Measurements from ENCODE around the gene ZGRF1. TPM values are rescaled to one million over a fixed set of nuclear protein-coding genes. Genes with fewer than 3 reads are reported as not detected.

The ZGRF1 gene
- total and polyA plus RNA-seq, 9 of the 15 experiments (the other 6 are each of a cell fraction or from before 2014, with no cell fraction given): 8.8 to 35.2 (median 22.0) TPM

GRCh38 chr4:112523764-112524505 lies 112.8 kb downstream of the ZGRF1 start:
- ATAC-seq (peak; percentile 94), FAIRE-seq (peak; percentile 73), DNase-seq (ENCODE audit: extremely low read depth in 1 of 4, low spot score in 3 of 4) (peak; percentile 73 to 80 (median 77))
- Histone ChIP-seq H3K27me3 (ENCODE audit: control insufficient read depth in 2 of 2, insufficient read depth in 2 of 2, low read length in 2 of 2) (peaks cover 26 to 34% of the 10 kb centered on the region in 2 experiments), H3K4me3 (peak overlapping the region; percentile 35), H3K79me2 (ENCODE audit: control insufficient read depth, insufficient read depth, low read length) (no peaks in the 10 kb centered on the region), H3K9ac (ENCODE audit: insufficient read depth in 1 of 2, low read depth in 2 of 2, low read length in 2 of 2) (peak overlapping the region in 1 of 2 experiments; percentile 85; a peak in 2 of 4 replicates), H3K9me3 (replicated peaks; ENCODE audit: control insufficient read depth, insufficient read depth, low read depth, low read length) (no peaks in the 10 kb centered on the region), H3K36me3 (ENCODE audit: control insufficient read depth, insufficient read depth, low read length) (no peaks in the 10 kb centered on the region), H4K20me1 (replicated peaks; ENCODE audit: control insufficient read depth, insufficient read depth, low read length) (no peaks in the 10 kb centered on the region), H3K9me1 (ENCODE audit: control insufficient read depth, insufficient read depth, low read length) (no peaks in the 10 kb centered on the region), H3K4me2 (ENCODE audit: insufficient read depth, low read length) (peak overlapping the region; percentile 84), H3K27ac (ENCODE audit: extremely low read depth, low read depth, low read length) (no peak overlapping the region), H2AFZ (ENCODE audit: low read depth, low read length) (peak overlapping the region; percentile 89), H3K4me1 (replicated peaks in 1 of 2; ENCODE audit: control insufficient read depth in 2 of 2, insufficient read depth in 2 of 2, low read length in 2 of 2) (peaks cover 0 to 12% of the 10 kb centered on the region in 2 experiments; a peak in 3 of 5 replicates)
- CTCF ChIA-PET (ENCODE audit: low intra/inter-chr PET ratio): interaction anchor here (1.4 to 2.5 kb wide), 4 partner anchors 196 to 461 kb away, joined by 3 to 9 read pairs (median 8); no protein-coding TSS in a partner anchor
- POLR2A ChIA-PET: no interaction called here
- in situ Hi-C loops (cut with MboI): loop anchor here (10.0 kb wide), 2 partner anchors 241 to 419 kb away; no protein-coding TSS in a partner anchor
- under 1% methylated on average over 40 of the region's 46 CpGs for WGBS (ENCODE audit: insufficient coverage, low coverage, missing lambda C conversion rate)
- intact Hi-C loops (cut with micrococcal nuclease): loop anchor here (1.0 to 5.0 kb wide), 7 partner anchors 80 to 447 kb away; no protein-coding TSS in a partner anchor
- BruUV-seq (replicated peaks): no TSS peak
- TF ChIP-seq ETS2 (tag; IDR thresholded peaks at IDR 0.05; ENCODE audit: borderline replicate concordance, poor library complexity, severe bottlenecking): no peak
- TF ChIP-seq, protein P1, sequence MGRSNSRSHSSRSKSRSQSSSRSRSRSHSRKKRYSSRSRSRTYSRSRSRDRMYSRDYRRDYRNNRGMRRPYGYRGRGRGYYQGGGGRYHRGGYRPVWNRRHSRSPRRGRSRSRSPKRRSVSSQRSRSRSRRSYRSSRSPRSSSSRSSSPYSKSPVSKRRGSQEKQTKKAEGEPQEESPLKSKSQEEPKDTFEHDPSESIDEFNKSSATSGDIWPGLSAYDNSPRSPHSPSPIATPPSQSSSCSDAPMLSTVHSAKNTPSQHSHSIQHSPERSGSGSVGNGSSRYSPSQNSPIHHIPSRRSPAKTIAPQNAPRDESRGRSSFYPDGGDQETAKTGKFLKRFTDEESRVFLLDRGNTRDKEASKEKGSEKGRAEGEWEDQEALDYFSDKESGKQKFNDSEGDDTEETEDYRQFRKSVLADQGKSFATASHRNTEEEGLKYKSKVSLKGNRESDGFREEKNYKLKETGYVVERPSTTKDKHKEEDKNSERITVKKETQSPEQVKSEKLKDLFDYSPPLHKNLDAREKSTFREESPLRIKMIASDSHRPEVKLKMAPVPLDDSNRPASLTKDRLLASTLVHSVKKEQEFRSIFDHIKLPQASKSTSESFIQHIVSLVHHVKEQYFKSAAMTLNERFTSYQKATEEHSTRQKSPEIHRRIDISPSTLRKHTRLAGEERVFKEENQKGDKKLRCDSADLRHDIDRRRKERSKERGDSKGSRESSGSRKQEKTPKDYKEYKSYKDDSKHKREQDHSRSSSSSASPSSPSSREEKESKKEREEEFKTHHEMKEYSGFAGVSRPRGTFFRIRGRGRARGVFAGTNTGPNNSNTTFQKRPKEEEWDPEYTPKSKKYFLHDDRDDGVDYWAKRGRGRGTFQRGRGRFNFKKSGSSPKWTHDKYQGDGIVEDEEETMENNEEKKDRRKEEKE (IDR thresholded peaks at IDR 0.05; ENCODE audit: borderline replicate concordance in 1 of 2, control insufficient read depth in 1 of 2, low read depth in 2 of 2, low read length in 1 of 2): no peak
- TF ChIP-seq ATF1 (CRISPR knock-in tag; IDR thresholded peaks at IDR 0.05): no peak
- TF ChIP-seq ATF1 (tag; IDR thresholded peaks at IDR 0.05): no peak
- TF ChIP-seq E2F4 (CRISPR knock-in tag; IDR thresholded peaks at IDR 0.05; ENCODE audit: low read depth): no peak
- TF ChIP-seq MAFG (tag; conservative IDR thresholded peaks at IDR 0.05): no peak
- TF ChIP-seq SRF (CRISPR knock-in tag; IDR thresholded peaks at IDR 0.05): 0 out of 4 replicates have a peak, but pooled peaks of 1 of the 2 experiments have one; percentile 29
- no peak for TF ChIP-seq C11orf30 (IDR thresholded peaks at IDR 0.05; ENCODE audit: low read depth)
- TF ChIP-seq CHCHD3 (CRISPR knock-in tag; IDR thresholded peaks at IDR 0.05): no peak
- TF ChIP-seq CREB1 (IDR thresholded peaks at IDR 0.05): no peak
- no peak for TF ChIP-seq CREB1 (CRISPR knock-in tag; IDR thresholded peaks at IDR 0.05)
- TF ChIP-seq SUPT5H (IDR thresholded peaks at IDR 0.05): no peak
- no peak for TF ChIP-seq NBN (IDR thresholded peaks at IDR 0.05; ENCODE audit: low read depth)
- no peak for TF ChIP-seq ZNF778 (CRISPR knock-in tag; IDR thresholded peaks at IDR 0.05)
- no peak; the same call in 1 of the 2 replicates for TF ChIP-seq SMAD4 (CRISPR knock-in tag; conservative IDR thresholded peaks at IDR 0.05)
- TF ChIP-seq FOXK2 (conservative IDR thresholded peaks at IDR 0.05 in 1 of 2, IDR thresholded peaks at IDR 0.05 in 1 of 2; ENCODE audit: low read depth in 2 of 2): no peak
- no peak for TF ChIP-seq HDAC6 (IDR thresholded peaks at IDR 0.05; ENCODE audit: low read depth, low read length)
- TF ChIP-seq POLR2A (conservative IDR thresholded peaks at IDR 0.05): no peak
- TF ChIP-seq ZKSCAN1 (IDR thresholded peaks at IDR 0.05; ENCODE audit: low read depth, low read length): no peak
- peak; percentile 18; the same call in 1 of the 2 replicates for TF ChIP-seq MYNN (IDR thresholded peaks at IDR 0.05)
- TF ChIP-seq MYNN (CRISPR knock-in tag; IDR thresholded peaks at IDR 0.05): no peak
